HCT116 (cell line): ENCODE measurements around the gene CHAC1. TPM values are rescaled to one million over a fixed set of nuclear protein-coding genes. Genes with fewer than 3 reads are reported as not detected.

Experiments
- ATAC-seq: fragments of 200-7000 bp; cut with Tn5 transposase; 2 replicates; pipeline ENCODE4 v1.9.1; 2020; ENCODE audit warnings: mild to moderate bottlenecking, moderate library complexity
- BruUV-seq: library from RNA; stranded (reverse); fragments of 400-500 nt; replicated peaks from 2 replicates; lab custom pipeline; 2021; lab: Mats Ljungman, UMichigan
- CTCF ChIA-PET: fragments of 300-600 bp; sonication (Branson Sonifier 250); formaldehyde crosslinking; loops from one replicate; lab custom pipeline; 2021; ENCODE audit warnings: antibody characterized with exemption; lab: Charles Lee
- POLR2A ChIA-PET: fragments of 300-600, 350-600 bp; sonication (Branson Sonifier 250); formaldehyde crosslinking; loops from one replicate; lab custom pipeline; 2021; ENCODE audit warnings: antibody characterized with exemption; lab: Charles Lee
- RAD21 ChIA-PET, 2 experiments: fragments of 300-600 bp; sonication (Branson Sonifier 250); formaldehyde crosslinking; loops; one replicate each; lab custom pipeline; 2023; ENCODE audit warnings: low total read pairs in 2 of 2; ENCODE audit not compliant: uncharacterized antibody in 2 of 2, unreplicated experiment in 2 of 2, low non-redundant PET in 1 of 2; lab: Charles Lee
- DNase-seq: peaks from one replicate; pipeline ENCODE4 v3.0.0-alpha.2; 2010; ENCODE audit warnings: low read depth, low spot score
- H2AFZ ChIP-seq: fragments of 200-600 bp; shearing (Covaris generic), sonication (generic); 2 replicates; pipeline ENCODE4 v1.6.1; 2017; ENCODE audit warnings: low read depth, mixed run types, mixed read lengths, antibody characterized with exemption, low read length; ENCODE audit not compliant: poor library complexity, severe bottlenecking
- H3K27ac ChIP-seq: 2 replicates; pipeline ENCODE4 v1.5.1; 2012; ENCODE audit warnings: low read depth, low read length
- H3K27me3 ChIP-seq: fragments of 200-600 bp; sonication (generic); 2 replicates; pipeline ENCODE4 v1.6.1; 2016; ENCODE audit warnings: mixed run types, low read length, mixed read lengths; ENCODE audit not compliant: insufficient read depth
- H3K36me3 ChIP-seq, 2 experiments: fragments of 200-500 bp in 1 of 2; fragments of 200-600 bp in 1 of 2; sonication (Bioruptor generic) in 1 of 2; sonication (generic) in 1 of 2; 2 replicates each; pipeline versions ENCODE4 v1.5.1 to v1.6.1; 2014 to 2016; ENCODE audit warnings: low read length in 2 of 2, inconsistent platforms in 1 of 2, mixed read lengths in 1 of 2, mixed run types in 1 of 2; ENCODE audit not compliant: insufficient read depth in 2 of 2, control insufficient read depth in 1 of 2
- H3K4me1 ChIP-seq, 2 experiments: fragments of 200-600 bp in 1 of 2; sonication (generic) in 1 of 2; 2 replicates each; pipeline versions ENCODE4 v1.5.1 to v1.6.1; 2012 to 2017; ENCODE audit warnings: low read length in 2 of 2, inconsistent platforms in 1 of 2, mild to moderate bottlenecking in 1 of 2, mixed read lengths in 1 of 2, mixed run types in 1 of 2, moderate library complexity in 1 of 2; ENCODE audit not compliant: insufficient read depth in 2 of 2, control insufficient read depth in 1 of 2
- H3K4me2 ChIP-seq: fragments of 200-600 bp; sonication (generic); 2 replicates; pipeline ENCODE4 v1.6.1; 2017; ENCODE audit warnings: mixed run types, low read length, mixed read lengths
- H3K4me3 ChIP-seq, 2 experiments: fragments of 200-600 bp in 1 of 2; sonication (generic) in 1 of 2; replicated peaks in 1 of 2; 2 replicates each; pipeline ENCODE4 v1.5.1; 2011 to 2016; ENCODE audit warnings: low read length in 2 of 2, control low read depth in 1 of 2, low read depth in 1 of 2, mild to moderate bottlenecking in 1 of 2, mixed read lengths in 1 of 2, mixed run types in 1 of 2
- H3K79me2 ChIP-seq: fragments of 200-600 bp; sonication (generic); 2 replicates; pipeline ENCODE4 v1.6.1; 2017; ENCODE audit warnings: mild to moderate bottlenecking, mixed run types, low read length, moderate library complexity, mixed read lengths; ENCODE audit not compliant: insufficient read depth
- H3K9ac ChIP-seq: fragments of 200-600 bp; sonication (generic); 2 replicates; pipeline ENCODE4 v1.6.1; 2016; ENCODE audit warnings: low read length, mixed read lengths
- H3K9me2 ChIP-seq: fragments of 200-600 bp; sonication (generic), shearing (Covaris generic); 2 replicates; pipeline ENCODE4 v1.6.1; 2017; ENCODE audit warnings: mixed run types, mild to moderate bottlenecking, moderate library complexity; ENCODE audit not compliant: insufficient read depth
- H3K9me3 ChIP-seq, 2 experiments: fragments of 200-500 bp in 1 of 2; fragments of 200-600 bp in 1 of 2; sonication (Bioruptor generic) in 1 of 2; sonication (generic) in 1 of 2; 2 replicates each; pipeline ENCODE4 v1.6.1; 2014 to 2017; ENCODE audit warnings: low read length in 2 of 2, mixed read lengths in 2 of 2, inconsistent platforms in 1 of 2, low read depth in 1 of 2, mild to moderate bottlenecking in 1 of 2, mixed run types in 1 of 2, moderate library complexity in 1 of 2; ENCODE audit not compliant: control insufficient read depth in 1 of 2, insufficient read depth in 1 of 2
- H4K20me1 ChIP-seq: fragments of 200-600 bp; sonication (generic), shearing (Covaris generic); 2 replicates; pipeline ENCODE4 v1.6.1; 2017; ENCODE audit warnings: mixed run types, mild to moderate bottlenecking, moderate library complexity; ENCODE audit not compliant: insufficient read depth
- CEBPB ChIP-seq: IDR thresholded peaks from 2 replicates; pipeline ENCODE4 v1.6.1; 2012; ENCODE audit warnings: low read depth
- CTCF ChIP-seq, 3 experiments: fragments of 200-600 bp in 1 of 3; sonication (generic) in 1 of 3; IDR thresholded peaks in 2 of 3; conservative IDR thresholded peaks in 1 of 3; 2 replicates each; pipeline ENCODE4 v1.5.1; 2012 to 2017; ENCODE audit warnings: low read depth in 2 of 3, low read length in 2 of 3, antibody characterized with exemption in 1 of 3, borderline replicate concordance in 1 of 3, control low read depth in 1 of 3, mild to moderate bottlenecking in 1 of 3, mixed read lengths in 1 of 3, mixed run types in 1 of 3, moderate library complexity in 1 of 3; ENCODE audit not compliant: insufficient read depth in 1 of 3
- ELF1 ChIP-seq: IDR thresholded peaks from 2 replicates; pipeline ENCODE4 v1.6.1; 2012; ENCODE audit warnings: low read depth, borderline replicate concordance
- EZH2 ChIP-seq: fragments of 200-600 bp; sonication (generic); IDR thresholded peaks from 2 replicates; pipeline ENCODE4 v1.6.1; 2017; ENCODE audit warnings: antibody characterized with exemption, mixed run types
- FOSL1 ChIP-seq: IDR thresholded peaks from 2 replicates; pipeline ENCODE4 v1.6.1; 2012; ENCODE audit warnings: low read depth
- JUND ChIP-seq: IDR thresholded peaks from 2 replicates; pipeline ENCODE4 v1.6.1; 2012
- MAX ChIP-seq: IDR thresholded peaks from 2 replicates; pipeline ENCODE4 v1.6.1; 2012
- SIN3A ChIP-seq: IDR thresholded peaks from 2 replicates; pipeline ENCODE4 v1.6.1; 2012; ENCODE audit warnings: low read depth
- SRF ChIP-seq: IDR thresholded peaks from 2 replicates; pipeline ENCODE4 v1.6.1; 2012; ENCODE audit warnings: low read depth
- YY1 ChIP-seq: IDR thresholded peaks from 2 replicates; pipeline ENCODE4 v1.6.1; 2011; ENCODE audit warnings: low read length, low read depth, moderate library complexity, mild to moderate bottlenecking; ENCODE audit not compliant: insufficient replicate concordance; ENCODE audit errors: extremely low read depth
- intact Hi-C: fragments of 100-400 bp; cut with micrococcal nuclease; formaldehyde crosslinking; loops from 2 replicates; pipeline ENCODE4 v1.10.0; 2022
- total RNA-seq: library from RNA; stranded (reverse); gene quantifications from one replicate; pipeline ENCODE4 v1.2.1, GENCODE V29; 2021; ENCODE audit not compliant: unreplicated experiment

Gene CHAC1
- total RNA-seq, 1 experiment from 2014 or later = 58.9 TPM

GRCh38 chr15:40948706-40949473 is 4.4 kb upstream of the CHAC1 start:
- H2AFZ ChIP-seq = no peak overlapping the region
- no peaks in the 10 kb centered on the region for H3K9me2 ChIP-seq
- no peak overlapping the region for H3K9ac ChIP-seq
- no peak overlapping the region for H3K4me2 ChIP-seq
- no peaks in the 10 kb centered on the region for H3K79me2 ChIP-seq
- TF ChIP-seq SIN3A = no peak
- TF ChIP-seq FOSL1 = no peak
- no peak for TF ChIP-seq JUND
- no peak for TF ChIP-seq SRF
- TF ChIP-seq YY1 = no peak
- TF ChIP-seq ELF1 = no peak
- TF ChIP-seq CTCF (IDR thresholded peaks at IDR 0.05 in 2 of 3, conservative IDR thresholded peaks at IDR 0.05 in 1 of 3; ENCODE audit: borderline replicate concordance in 1 of 3, insufficient read depth in 1 of 3, low read depth in 2 of 3, low read length in 2 of 3) = no peak
- TF ChIP-seq MAX = no peak
- TF ChIP-seq CEBPB = no peak
- no peak for TF ChIP-seq EZH2
- no peaks in the 10 kb centered on the region for H4K20me1 ChIP-seq
- no peak overlapping the region for H3K4me3 ChIP-seq
- H3K9me3 ChIP-seq = no peaks in the 10 kb centered on the region
- RAD21 ChIA-PET = no interaction called here
- ATAC-seq = no peak
- no peak for DNase-seq
- POLR2A ChIA-PET = interaction anchor here (0.5 kb wide), 1 partner anchor 301 kb away, joined by 3 read pairs; no protein-coding TSS in a partner anchor
- no peak overlapping the region for H3K27ac ChIP-seq
- peaks cover 6 to 21% of the 10 kb centered on the region in 2 experiments; a peak in 2 of 4 replicates for H3K4me1 ChIP-seq
- CTCF ChIA-PET = no interaction called here
- intact Hi-C loops = no loop called here
- no TSS peak for BruUV-seq
- no peaks in the 10 kb centered on the region for H3K36me3 ChIP-seq
- H3K27me3 ChIP-seq = no peaks in the 10 kb centered on the region
